CD4-positive, alpha-beta T cell (primary cell): ENCODE data around the gene SLCO2A1. TPM values are rescaled to one million over a fixed set of nuclear protein-coding genes. Genes with fewer than 3 reads are reported as not detected.

Experiments
- ATAC-seq: fragments of 200-7000 bp; cut with Tn5 transposase; one replicate; pipeline ENCODE4 v1.10.0; 2022; ENCODE audit warnings: mild to moderate bottlenecking; ENCODE audit not compliant: poor library complexity
- CTCF ChIA-PET: fragments of 350-600 bp; sonication (Branson Sonifier 250); formaldehyde crosslinking; loops from one replicate; lab custom pipeline; 2021; ENCODE audit warnings: antibody characterized with exemption, inconsistent platforms; lab: Charles Lee
- POLR2A ChIA-PET: fragments of 350-600 bp; sonication (Branson Sonifier 250); formaldehyde crosslinking; loops from one replicate; lab custom pipeline; 2021; ENCODE audit warnings: antibody characterized with exemption, inconsistent platforms; lab: Charles Lee
- DNase-seq, 14 experiments: peaks; one replicate each; pipeline ENCODE4 v3.0.0-alpha.2; 2013 to 2020; ENCODE audit warnings: mixed read lengths in 2 of 14
- H3K27ac ChIP-seq, 2 donors: one replicate each; pipeline versions ENCODE4 v1.5.1 to v1.7.0; 2013; ENCODE audit warnings: low read length in 2 of 2, low read depth in 1 of 2, mild to moderate bottlenecking in 1 of 2
- H3K27me3 ChIP-seq, 2 experiments: 1 replicate in 1 of 2; 2 replicates in 1 of 2; pipeline versions ENCODE4 v1.6.1 to v1.7.0; 2013; ENCODE audit warnings: low read length in 2 of 2, control low read depth in 1 of 2, mild to moderate bottlenecking in 1 of 2, moderate library complexity in 1 of 2; ENCODE audit not compliant: insufficient read depth in 2 of 2, control insufficient read depth in 1 of 2
- H3K36me3 ChIP-seq: one replicate; pipeline ENCODE4 v1.6.1; 2013; ENCODE audit warnings: low read length, control low read depth; ENCODE audit not compliant: insufficient read depth
- H3K4me1 ChIP-seq: one replicate; pipeline ENCODE4 v1.6.1; 2013; ENCODE audit warnings: low read length, control low read depth; ENCODE audit not compliant: insufficient read depth
- H3K4me3 ChIP-seq: one replicate; pipeline ENCODE4 v1.5.1; 2013; ENCODE audit warnings: mild to moderate bottlenecking, low read length, moderate library complexity
- H3K9me3 ChIP-seq, 2 experiments: 1 replicate in 1 of 2; 2 replicates in 1 of 2; pipeline versions ENCODE4 v1.6.1 to v1.7.0; 2013; ENCODE audit warnings: low read length in 2 of 2, mild to moderate bottlenecking in 2 of 2, control low read depth in 1 of 2, moderate library complexity in 1 of 2; ENCODE audit not compliant: control insufficient read depth in 1 of 2, insufficient read depth in 1 of 2
- H3K27ac Mint-ChIP-seq: one replicate; pipeline ENCODE4 v1.8.0; 2020; ENCODE audit warnings: mixed read lengths
- H3K27me3 Mint-ChIP-seq: one replicate; pipeline ENCODE4 v1.8.0; 2021; ENCODE audit warnings: mixed read lengths
- H3K36me3 Mint-ChIP-seq: one replicate; pipeline ENCODE4 v1.8.0; 2021; ENCODE audit warnings: low read depth, mixed read lengths
- H3K4me1 Mint-ChIP-seq: one replicate; pipeline ENCODE4 v1.8.0; 2021; ENCODE audit warnings: low read depth, mixed read lengths
- H3K4me3 Mint-ChIP-seq: one replicate; pipeline ENCODE4 v1.8.0; 2020; ENCODE audit warnings: mild to moderate bottlenecking, mixed read lengths
- H3K9me3 Mint-ChIP-seq: one replicate; pipeline ENCODE4 v1.8.0; 2020; ENCODE audit warnings: mixed read lengths
- CTCF ChIP-seq: fragments of 200-600 bp; IDR thresholded peaks from one replicate; pipeline ENCODE4 v1.8.0; 2022; ENCODE audit warnings: antibody characterized with exemption, mild to moderate bottlenecking
- intact Hi-C, 2 experiments: fragments of 100-400 bp; cut with DNase I in 1 of 2; cut with micrococcal nuclease in 1 of 2; formaldehyde crosslinking; loops; one replicate each; pipeline versions ENCODE4 v1.15.1 to v1.9.0; 2023 to 2025; cut with DNase I, micrococcal nuclease
- total RNA-seq, 174 experiments: library from RNA in 2 of 174; stranded (reverse) in 2 of 174; gene quantifications; one replicate each; pipeline ENCODE4 v1.2.3 and lab custom pipeline; 2021 to 2026

Gene SLCO2A1
- total RNA-seq, 2 experiments from 2014 or later = not detected

DNA sequence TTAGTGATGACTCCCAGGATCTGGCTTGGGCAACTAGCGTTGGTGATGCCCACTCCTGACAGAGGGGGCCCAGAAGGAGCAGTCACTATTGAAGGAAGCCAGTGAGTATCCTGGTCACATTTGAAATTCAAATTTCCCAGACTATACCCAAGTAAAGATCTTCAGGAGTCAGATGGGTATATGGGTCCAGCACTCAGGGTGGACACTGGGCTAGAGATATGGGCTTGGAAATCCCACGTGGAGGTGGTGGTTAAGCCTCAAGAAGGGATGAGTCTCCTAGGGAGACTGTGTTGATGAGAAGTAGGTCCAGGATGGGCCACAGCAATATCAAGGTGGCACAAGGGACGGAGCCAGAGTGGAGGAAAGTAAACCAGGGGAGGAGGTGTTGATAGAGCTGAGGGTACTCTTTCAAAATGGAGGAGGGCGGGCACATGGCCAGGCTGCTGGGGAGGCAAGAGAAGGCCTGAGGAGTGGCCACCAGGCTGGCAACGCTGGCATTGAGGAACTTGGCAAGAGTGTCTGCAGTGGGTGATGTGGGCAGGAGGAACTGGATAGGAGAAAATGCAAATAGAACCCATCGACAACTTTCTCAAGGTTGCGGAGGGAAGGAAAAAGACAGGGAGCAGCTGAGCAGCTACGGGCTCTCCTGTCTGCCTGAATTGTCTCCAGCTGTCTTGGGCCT is 3.7 kb upstream of the SLCO2A1 start:
- no peak overlapping the region for H3K4me3 Mint-ChIP-seq
- Histone ChIP-seq H3K27me3 (peaks cover 27 to 32% of the 10 kb centered on the region in 2 experiments), H3K4me1 (no peaks in the 10 kb centered on the region), H3K9me3 (no peaks in the 10 kb centered on the region), H3K36me3 (no peaks in the 10 kb centered on the region), H3K4me3 (no peak overlapping the region), H3K27ac (no peak overlapping the region)
- no peaks in the 10 kb centered on the region for H3K4me1 Mint-ChIP-seq
- no peaks in the 10 kb centered on the region for H3K36me3 Mint-ChIP-seq
- no peak for DNase-seq
- POLR2A ChIA-PET = no interaction called here
- H3K9me3 Mint-ChIP-seq = no peaks in the 10 kb centered on the region
- H3K27ac Mint-ChIP-seq = no peak overlapping the region
- no peak for TF ChIP-seq CTCF
- intact Hi-C loops = no loop called here
- CTCF ChIA-PET = no interaction called here
- ATAC-seq = no peak
- H3K27me3 Mint-ChIP-seq = peaks cover 36% of the 10 kb centered on the region

GRCh38 chr3:134031348-134031915 is 1.7 kb upstream of the SLCO2A1 start:
- no peak for TF ChIP-seq CTCF
- Histone ChIP-seq H3K4me3 (no peak overlapping the region), H3K9me3 (no peaks in the 10 kb centered on the region), H3K27me3 (peaks cover 34 to 42% of the 10 kb centered on the region in 2 experiments), H3K36me3 (no peaks in the 10 kb centered on the region), H3K4me1 (no peaks in the 10 kb centered on the region), H3K27ac (no peak overlapping the region)
- DNase-seq = no peak
- ATAC-seq = no peak
- Mint-ChIP-seq H3K4me3 (no peak overlapping the region), H3K27me3 (peaks cover 57% of the 10 kb centered on the region), H3K27ac (no peak overlapping the region), H3K36me3 (no peaks in the 10 kb centered on the region), H3K4me1 (no peaks in the 10 kb centered on the region), H3K9me3 (no peaks in the 10 kb centered on the region)
- intact Hi-C loops = no loop called here
- POLR2A ChIA-PET = no interaction called here
- CTCF ChIA-PET = no interaction called here

DNA sequence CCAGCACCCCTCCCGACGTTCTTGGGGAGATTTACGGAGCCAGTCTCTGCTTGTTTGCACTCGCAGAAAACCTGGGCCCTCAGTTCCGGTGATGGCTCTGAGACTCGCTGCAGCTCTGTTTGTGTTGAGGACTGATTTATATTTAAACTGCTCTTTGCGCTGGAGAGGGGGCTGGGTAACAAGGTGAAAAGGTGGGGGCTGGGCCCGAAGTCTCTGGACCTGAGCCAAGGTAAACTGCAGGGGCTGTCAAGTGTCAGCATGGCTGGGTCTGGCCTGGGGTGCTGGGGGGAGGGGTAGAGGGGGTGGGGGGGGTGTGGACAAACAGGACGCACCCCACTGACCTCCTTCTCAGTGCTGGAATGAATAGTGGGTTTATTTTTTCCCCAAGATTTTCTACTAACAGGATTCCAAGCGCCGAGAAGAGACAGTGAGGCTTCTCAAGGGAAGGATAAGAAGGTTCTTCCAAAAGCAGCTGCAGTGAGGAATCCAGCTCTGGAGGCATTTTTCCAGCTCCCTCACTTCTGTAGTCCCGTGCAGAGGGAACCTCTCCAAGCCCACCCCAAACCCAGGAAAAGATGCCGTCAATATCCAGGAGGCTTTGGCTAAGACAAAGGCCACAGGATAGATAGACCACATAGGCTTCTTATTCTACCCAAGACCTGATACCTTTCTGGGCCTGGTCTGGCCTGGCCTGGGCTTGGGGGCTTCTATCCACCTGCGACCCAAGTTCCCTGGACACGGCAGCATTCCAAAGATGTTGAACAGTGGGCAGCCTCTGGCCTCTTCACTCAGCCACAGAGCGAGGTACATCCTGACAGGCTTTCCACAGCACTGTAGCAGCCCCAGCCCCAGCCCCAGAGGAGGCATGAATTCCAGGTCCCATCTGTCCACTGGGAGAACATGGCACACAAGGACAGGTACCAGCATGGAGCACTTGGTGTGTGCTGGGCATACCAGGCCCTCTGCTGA is 938 bp upstream of the SLCO2A1 start:
- no peak for ATAC-seq
- no peaks in the 10 kb centered on the region for H3K36me3 Mint-ChIP-seq
- H3K27me3 Mint-ChIP-seq = peaks cover 64% of the 10 kb centered on the region

More for the DNA sequence above, 938 bp upstream of the SLCO2A1 start:
- Histone ChIP-seq H3K27me3 (peaks cover 34 to 42% of the 10 kb centered on the region in 2 experiments), H3K36me3 (no peaks in the 10 kb centered on the region), H3K9me3 (no peaks in the 10 kb centered on the region), H3K4me1 (no peaks in the 10 kb centered on the region), H3K4me3 (no peak overlapping the region), H3K27ac (no peak overlapping the region)
- DNase-seq = no peak
- Mint-ChIP-seq H3K4me1 (no peaks in the 10 kb centered on the region), H3K27ac (no peak overlapping the region), H3K4me3 (peak overlapping the region; percentile 54), H3K9me3 (no peaks in the 10 kb centered on the region)
- TF ChIP-seq CTCF = no peak
- POLR2A ChIA-PET = no interaction called here
- intact Hi-C loops = no loop called here
- CTCF ChIA-PET = no interaction called here
